UCSD-AML1 (cell line): ENCODE results near the gene DEPDC7.
A peak's percentile ranks its signal among the peaks of the same experiment; 100 is the strongest.
"Not testable (repeated sequence)": the region's sequence is repeated elsewhere in the genome, so short reads cannot be mapped to it uniquely, and the experiment has no call there.

ENCODE experiments used
- DNase-seq: peaks from one replicate; lab custom pipeline; 2025; ENCODE audit not compliant: unreplicated experiment; lab: John Stamatoyannopoulos, UW

The DEPDC7 gene

DNA sequence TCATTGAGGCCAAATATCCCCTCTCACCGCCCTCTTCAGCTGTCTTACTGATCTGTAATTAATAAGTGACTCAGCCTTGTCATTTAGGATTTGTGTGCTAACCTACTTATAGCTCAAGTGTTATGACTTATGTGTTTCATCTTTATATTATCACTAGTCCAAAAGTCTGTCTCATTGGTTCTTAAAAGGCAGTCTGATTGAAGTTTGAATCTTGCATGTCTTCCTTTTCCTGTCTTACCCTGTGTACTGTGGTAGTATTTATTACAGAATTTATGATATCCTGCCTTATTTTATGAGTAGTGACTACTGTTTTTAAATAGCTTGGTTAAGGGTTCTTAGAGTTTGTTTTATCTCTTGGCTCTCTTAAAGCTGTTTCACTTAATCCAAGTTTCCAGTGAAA is 6.3 kb downstream of the DEPDC7 start:
- no peak for DNase-seq

DNA sequence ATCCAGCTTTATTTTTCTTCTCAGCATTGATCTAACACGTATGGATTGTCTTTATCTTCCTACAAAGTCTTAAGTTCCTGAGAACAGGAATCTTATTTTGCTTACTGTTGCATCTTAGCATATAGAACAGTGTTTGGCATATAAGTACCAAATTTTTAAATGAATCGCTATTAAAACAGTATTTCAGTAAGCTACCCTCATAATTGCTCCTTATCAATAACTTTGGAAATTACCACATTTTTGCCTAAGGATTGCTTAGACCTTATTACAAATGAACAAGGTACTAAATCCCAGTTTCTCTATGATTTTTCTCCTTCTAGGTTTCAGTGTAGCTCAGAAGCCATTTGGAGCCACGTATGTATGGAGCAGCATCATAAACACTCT is 9.7 kb downstream of the DEPDC7 start:
- DNase-seq = no peak

GRCh38 chr11:33027233-33027632 is 11.6 kb downstream of the DEPDC7 start:
- no peak for DNase-seq

GRCh38 chr11:33027846-33028536 is 12.3 kb downstream of the DEPDC7 start:
- no peak for DNase-seq

GRCh38 chr11:33028537-33028914 is 12.8 kb downstream of the DEPDC7 start:
- no peak for DNase-seq

DNA sequence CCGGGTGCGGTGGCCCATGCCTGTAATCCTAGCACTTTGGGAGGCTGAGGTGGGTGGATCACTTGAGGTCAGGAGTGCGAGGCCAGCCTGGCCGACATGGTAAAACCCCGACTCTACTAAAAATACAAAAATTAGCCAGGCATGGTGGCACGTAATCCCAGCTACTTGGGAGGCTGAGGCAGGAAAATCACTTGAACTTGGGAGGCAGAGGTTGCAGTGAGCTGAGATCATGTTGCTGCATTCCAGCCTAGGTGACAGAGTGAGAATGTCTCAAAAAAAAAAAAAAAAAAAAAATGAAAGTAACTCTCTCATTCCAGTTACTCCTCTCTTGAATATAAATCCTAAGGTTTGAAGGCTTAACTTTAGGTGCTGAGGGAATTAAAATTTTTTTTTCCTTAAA is 13.5 kb downstream of the DEPDC7 start:
- DNase-seq = not testable (repeated sequence)

DNA sequence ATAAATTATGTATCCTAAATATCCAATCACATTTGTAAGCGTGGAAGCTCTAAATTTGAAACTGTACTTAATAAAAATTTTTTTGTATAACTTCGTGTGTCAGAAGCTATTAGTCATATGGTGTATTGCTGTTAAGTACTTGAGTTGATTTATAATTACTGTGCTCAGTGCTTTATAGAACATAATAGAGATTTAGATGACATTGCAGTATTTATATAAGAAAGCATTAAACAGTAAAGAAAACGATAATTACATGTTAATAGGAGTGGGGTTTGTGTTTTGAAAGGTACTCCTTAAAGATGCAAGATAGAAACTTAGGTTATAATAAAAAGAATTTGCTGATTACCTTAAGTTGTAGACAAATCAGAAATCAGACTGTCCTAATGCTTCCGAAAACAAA is 17.8 kb downstream of the DEPDC7 start:
- no peak for DNase-seq

DNA sequence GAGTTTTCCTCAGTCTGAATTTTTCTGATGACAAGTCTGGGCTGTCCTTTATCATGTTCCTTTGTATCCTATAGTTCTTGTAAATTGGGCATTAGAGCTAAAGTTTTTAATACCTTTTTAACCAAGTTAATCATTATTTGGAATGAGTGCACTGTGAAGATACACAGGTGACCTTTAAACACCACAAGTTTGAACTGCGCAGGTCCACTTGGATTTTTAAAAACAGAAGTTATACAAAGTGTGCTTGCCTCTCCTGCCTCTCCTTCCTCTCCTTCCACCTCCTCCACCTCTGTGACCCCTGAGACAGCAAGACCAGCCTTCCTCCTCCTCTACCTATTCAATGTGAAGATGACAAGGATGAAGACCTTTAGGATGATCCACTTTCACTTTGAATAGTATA is 19.3 kb downstream of the DEPDC7 start:
- no peak for DNase-seq

DNA sequence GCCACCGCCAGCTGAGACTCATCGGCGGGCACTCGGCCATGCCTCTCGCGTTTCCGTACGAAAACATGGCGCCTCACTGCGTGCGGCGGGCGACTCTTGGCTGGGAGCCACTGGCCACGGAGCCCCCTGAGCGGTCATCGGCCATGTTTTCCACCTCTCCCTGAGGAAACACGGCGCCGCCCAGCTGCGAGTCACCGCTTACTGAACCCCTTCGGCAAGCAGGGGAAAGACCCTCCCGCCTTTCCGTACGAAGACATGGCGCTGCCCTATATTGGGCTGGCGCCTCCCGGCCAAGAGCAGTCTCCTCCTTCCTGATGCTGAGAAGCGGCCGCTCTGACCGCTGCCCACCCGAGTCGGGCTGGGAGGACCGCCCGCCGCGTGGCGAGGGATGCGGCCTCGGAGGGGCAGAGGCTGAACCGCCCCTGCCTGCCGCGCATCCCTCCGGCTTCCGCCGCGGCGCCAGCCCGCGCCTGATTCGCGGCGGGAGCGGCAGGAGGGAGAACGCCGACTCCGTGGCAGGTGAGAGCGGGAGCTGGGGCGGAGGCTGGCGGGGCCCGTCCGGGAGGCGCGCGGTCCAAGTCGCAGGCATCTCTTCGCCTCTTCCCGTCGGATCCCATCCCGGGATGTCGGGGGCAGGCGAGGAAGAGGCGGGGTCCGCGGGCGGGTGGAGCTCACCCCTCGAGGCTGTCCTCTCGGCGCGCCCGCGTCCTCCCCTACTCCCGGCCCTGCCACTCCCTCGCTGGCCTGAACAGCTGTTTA is 23.8 kb downstream of the DEPDC7 start, which contains the start of gene TCP11L1:
TSS of gene TCP11L1 (plus strand) at position 299 of the 759 bp plus-strand sequence. CDS start 4,202 bp downstream, outside the sequence.
- DNase-seq = peak; percentile 93

GRCh38 chr11:33040033-33040861 is 24.6 kb downstream of the DEPDC7 start:
- DNase-seq = no peak

- no peak for DNase-seq
Measured at GRCh38 chr11:33040862-33041453, 25.3 kb downstream of the DEPDC7 start.

- no peak for DNase-seq
Measured at GRCh38 chr11:33043221-33043830, 27.6 kb downstream of the DEPDC7 start.

DNA sequence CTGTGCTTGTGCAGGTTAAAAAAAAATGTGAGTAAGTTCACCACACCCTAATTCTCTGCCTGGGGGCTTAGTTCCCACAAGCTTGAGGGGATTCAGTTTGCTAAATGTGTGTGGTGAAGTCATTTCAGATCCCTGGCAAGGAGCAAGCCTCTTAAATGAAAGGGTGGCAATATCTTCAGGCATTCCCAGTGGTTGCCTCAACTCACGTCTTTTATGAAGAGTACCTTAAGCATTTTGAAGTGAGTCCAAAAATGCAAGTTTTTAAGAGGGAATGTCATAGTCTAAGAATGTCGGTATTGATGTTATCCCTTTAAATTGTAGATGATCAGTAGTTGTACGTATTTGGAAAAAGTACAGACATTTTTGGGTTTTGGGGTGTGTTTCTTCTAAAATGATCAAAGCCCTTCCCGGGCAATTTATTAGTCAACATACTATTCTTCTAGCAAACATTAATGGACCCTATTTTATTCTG is 28.6 kb downstream of the DEPDC7 start:
- no peak for DNase-seq

DNA sequence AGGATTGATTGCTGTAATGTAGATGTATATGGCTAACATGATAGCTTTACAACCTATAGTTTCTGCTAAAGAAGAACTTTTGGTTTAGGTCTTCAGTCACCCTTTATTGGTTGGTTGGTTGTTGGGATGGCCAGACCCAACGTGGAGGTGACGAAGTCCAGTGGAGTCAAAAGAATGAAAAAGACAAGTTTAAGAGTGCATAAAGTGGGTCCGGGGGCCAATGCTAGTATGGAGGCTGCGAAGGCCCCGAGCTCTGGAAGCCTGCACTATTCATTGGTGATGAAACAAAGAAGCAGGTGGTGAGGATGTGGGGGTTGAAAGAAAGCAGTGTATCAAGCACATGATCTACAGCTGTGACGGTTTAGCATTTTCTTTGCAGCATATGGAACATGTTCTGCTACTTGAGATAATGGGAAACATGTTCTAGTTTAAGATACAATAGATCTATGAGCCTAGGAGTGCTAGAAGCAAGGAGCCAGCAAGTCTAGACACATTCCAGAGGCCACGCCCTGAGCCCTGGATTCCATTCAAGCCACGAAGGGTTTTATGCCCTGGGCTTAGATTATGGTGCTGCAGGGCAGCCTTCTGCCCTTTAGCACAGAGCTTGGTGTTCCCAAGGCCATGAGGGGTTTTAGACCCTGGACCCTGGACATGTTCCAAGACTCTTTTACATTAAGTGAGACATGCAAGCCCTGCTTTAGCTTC is 30.0 kb downstream of the DEPDC7 start:
- DNase-seq = no peak

- not testable (repeated sequence) for DNase-seq
Measured at GRCh38 chr11:33048701-33049100, 33.0 kb downstream of the DEPDC7 start.

DNA sequence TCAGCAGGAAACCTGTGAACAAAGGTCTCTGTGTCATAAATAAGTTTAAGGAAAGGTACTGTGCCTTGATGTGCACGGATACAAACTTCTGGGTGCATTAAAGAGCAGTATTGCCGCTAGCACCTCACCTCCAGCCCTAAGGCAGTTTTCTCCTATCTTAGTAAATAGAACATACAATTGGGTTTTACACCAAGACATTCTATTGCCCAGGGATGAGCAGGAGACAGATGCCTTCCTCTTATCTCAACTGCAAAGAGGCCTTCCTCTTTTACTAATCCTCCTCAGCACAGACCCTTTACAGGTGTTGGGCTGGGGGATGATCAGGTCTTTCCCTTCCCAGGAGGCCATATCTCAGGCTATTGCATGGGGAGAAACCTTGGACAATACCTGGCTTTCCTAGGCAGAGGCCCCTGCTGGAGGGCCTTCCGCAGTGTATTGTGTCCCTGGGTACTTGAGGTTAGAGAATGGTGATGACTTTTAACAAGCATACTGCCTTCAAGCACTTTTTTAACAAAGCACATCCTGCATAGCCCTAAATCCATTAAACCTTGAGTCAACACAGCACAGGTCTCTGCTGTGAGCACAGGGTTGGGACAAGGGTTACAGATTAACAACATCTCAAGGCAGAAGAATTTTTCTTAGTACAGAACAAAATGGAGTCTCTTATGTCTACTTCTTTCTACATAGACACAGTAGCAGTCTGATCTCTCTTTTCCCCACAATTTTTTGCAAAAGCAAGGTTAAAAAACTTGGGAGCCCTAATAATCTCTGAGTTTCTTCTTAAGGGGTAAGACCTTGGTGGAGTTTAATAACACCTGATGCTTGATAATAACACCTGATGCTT is 34.1 kb downstream of the DEPDC7 start:
- not testable (repeated sequence) for DNase-seq

- DNase-seq = no peak
Measured at GRCh38 chr11:33052231-33052630, 36.6 kb downstream of the DEPDC7 start.

GRCh38 chr11:33055375-33055774 is 39.7 kb downstream of the DEPDC7 start:
- no peak for DNase-seq

DNA sequence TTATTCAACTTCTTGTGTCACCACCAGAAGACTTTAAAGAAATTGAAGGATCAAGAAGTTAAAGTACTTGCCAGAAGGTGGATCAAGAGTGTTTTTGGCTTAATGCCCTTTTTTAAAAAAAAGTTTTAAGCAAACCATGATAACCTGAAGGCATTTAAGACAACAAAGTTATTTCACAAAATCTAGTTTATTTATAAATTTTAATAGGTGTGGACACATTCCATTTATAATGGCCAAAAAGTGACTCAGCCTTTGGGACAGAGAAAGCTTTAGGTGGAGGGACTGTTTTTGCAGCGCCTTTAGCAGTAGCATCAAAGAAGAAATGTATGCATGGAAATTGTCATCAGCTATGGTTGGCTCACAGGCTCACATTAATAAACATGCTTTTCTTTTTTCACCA is 41.6 kb downstream of the DEPDC7 start:
- no peak for DNase-seq
